ENCODE measurements around the gene IFT52.
A peak's percentile ranks its signal among the peaks of the same experiment; 100 is the strongest.

Gene IFT52

DNA sequence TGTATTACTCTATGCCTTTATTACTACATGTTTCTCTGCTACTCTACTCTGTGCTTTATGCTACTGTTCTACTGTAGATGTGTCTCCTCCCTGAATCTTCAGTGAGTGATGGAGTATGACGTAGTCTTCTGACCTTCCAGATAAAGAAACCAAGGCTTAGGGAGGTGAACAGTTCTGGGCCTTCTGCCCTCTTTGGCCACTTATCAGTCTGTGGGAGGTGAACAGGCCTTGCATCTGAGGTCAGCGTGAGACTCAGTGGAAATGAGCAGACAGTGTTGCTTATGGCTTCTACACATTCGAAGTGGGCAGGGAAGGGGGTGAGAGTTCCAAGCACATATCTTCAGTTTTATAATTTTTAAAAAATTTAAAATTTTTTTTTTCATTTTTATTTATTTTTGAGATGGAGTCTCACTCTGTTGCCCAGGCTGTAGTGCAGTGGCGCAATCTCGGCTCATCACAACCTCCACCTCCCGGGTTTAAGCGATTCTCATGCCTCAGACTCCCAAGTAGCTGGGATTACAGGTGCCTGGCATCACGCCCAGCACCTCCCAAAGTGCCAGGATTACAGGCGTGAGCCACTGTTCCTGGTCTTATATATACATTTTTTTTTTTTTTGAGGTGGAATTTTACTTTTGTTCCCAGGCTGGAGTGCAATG is 100.3 kb downstream of the IFT52 start:
- no peak for DNase-seq (ENCODE audit: low spot score)

DNA sequence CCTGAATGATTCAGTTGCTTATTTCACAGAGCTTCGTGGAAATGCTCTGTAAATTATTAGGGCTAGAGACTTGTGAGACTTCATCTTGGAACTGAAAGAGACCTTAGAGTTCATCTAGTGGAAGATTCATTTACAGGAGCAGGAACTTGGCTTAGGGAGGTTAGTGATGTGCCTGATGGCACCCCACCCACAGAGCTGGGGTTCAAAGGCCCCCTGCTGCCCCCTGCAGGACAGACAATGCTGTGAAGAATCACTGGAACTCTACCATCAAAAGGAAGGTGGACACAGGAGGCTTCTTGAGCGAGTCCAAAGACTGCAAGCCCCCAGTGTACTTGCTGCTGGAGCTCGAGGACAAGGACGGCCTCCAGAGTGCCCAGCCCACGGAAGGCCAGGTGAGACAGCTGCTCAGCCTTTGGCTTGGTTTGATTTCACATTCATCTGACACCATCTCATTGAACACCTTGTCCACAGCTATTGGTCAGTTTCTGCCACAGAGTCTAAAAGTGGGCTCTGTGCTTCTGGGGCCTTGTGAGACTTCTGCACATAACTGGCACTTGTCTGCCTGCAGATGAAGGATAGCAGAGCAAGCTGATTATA is 101.3 kb downstream of the IFT52 start:
- DNase-seq (ENCODE audit: low spot score), result peak; percentile 76

DNA sequence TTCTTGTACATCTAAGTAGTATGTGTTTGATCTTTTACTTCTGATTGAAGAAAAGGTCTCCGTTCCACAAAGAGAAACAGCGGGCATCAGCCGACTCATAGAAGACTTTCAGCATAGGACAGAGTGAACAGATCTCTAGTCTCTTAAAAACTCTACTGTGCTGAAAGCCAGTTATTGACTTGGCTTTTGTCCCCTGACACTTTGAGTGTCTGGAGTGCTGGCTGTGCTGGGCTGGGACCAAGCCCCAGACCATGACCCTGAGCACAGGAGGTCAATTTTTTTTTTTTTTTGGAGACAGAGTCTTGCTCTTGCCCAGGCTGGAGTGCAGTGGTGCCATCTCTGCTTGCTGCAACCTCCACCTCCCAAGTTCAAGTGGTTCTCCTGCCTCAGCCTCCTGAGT is 104.0 kb downstream of the IFT52 start:
- no peak for DNase-seq (ENCODE audit: low spot score)

DNA sequence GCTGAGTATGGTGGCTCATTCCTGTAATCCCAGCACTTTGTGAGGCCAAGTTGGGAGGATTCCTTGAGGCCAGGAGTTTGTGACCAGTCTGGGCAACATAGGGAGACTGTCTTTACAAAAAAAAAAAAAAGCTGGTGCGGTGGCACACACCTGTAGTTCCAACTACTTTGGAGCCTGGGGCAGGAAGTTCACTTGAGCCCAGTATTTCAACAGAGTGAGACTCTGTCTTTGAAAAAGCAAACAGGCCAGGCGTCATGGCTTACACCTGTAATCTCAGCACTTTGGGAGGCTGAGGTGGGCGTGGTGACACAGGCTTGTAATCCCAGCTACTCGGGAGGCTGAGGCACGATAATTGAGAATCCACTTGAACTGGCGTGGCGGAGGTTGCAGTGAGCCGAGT is 104.8 kb downstream of the IFT52 start:
- no peak for DNase-seq (ENCODE audit: low spot score)

Data from NAMALWA (cell line).